B cell (primary cell): ENCODE data around the gene SRPX2. TPM values are rescaled to one million over a fixed set of nuclear protein-coding genes. Genes with fewer than 3 reads are reported as not detected.

Experiments used
- ATAC-seq: fragments of 200-7000 bp; cut with Tn5 transposase; one replicate; pipeline ENCODE4 v1.10.0; 2021; ENCODE audit warnings: low read depth, mild to moderate bottlenecking, moderate number of reproducible peaks, moderate library complexity
- CTCF ChIA-PET: fragments of 350-600 bp; sonication (Branson Sonifier 250); formaldehyde crosslinking; loops from one replicate; lab custom pipeline; 2021; ENCODE audit warnings: antibody characterized with exemption, inconsistent platforms; lab: Charles Lee
- POLR2A ChIA-PET: fragments of 350-600 bp; sonication (Branson Sonifier 250); formaldehyde crosslinking; loops from one replicate; lab custom pipeline; 2021; ENCODE audit warnings: antibody characterized with exemption; lab: Charles Lee
- DNase-seq: peaks from one replicate; pipeline ENCODE4 v3.0.0; 2013
- H2AFZ ChIP-seq: 2 replicates; pipeline ENCODE4 v1.6.1; 2012; ENCODE audit warnings: mild to moderate bottlenecking, low read depth, low read length; ENCODE audit not compliant: insufficient read depth, poor library complexity, severe bottlenecking
- H3K27ac ChIP-seq, 2 donors: 1 replicate in 1 of 2; 2 replicates in 1 of 2; pipeline ENCODE4 v1.5.1; 2012 to 2013; ENCODE audit warnings: low read length in 2 of 2, mild to moderate bottlenecking in 2 of 2, moderate library complexity in 1 of 2
- H3K27me3 ChIP-seq, 4 experiments: fragments of 200-600 bp in 1 of 4; sonication (generic) in 1 of 4; replicated peaks in 1 of 4; 1 replicate in 2 of 4; 2 replicates in 2 of 4; pipeline versions ENCODE4 v1.6.1 to v1.7.0; 2013 to 2016; ENCODE audit warnings: low read length in 3 of 4, mild to moderate bottlenecking in 2 of 4, mixed read lengths in 1 of 4, moderate library complexity in 1 of 4; ENCODE audit not compliant: insufficient read depth in 4 of 4, control insufficient read depth in 3 of 4; ENCODE audit errors: control extremely low read depth in 1 of 4
- H3K36me3 ChIP-seq, 2 experiments: replicated peaks in 1 of 2; 1 replicate in 1 of 2; 2 replicates in 1 of 2; pipeline versions ENCODE4 v1.6.1 to v1.7.1; 2013; ENCODE audit warnings: low read length in 1 of 2; ENCODE audit not compliant: insufficient read depth in 2 of 2, control insufficient read depth in 1 of 2; ENCODE audit errors: control extremely low read depth in 1 of 2, extremely low read depth in 1 of 2
- H3K4me1 ChIP-seq, 2 donors: fragments of 200-600 bp in 1 of 2; sonication (generic) in 1 of 2; 1 replicate in 1 of 2; 2 replicates in 1 of 2; pipeline versions ENCODE4 v1.5.1 to v1.6.1; 2013 to 2017; ENCODE audit warnings: low read length in 2 of 2; ENCODE audit not compliant: control insufficient read depth in 2 of 2, insufficient read depth in 2 of 2
- H3K4me2 ChIP-seq: replicated peaks from 2 replicates; pipeline ENCODE3; 2012; ENCODE audit warnings: mild to moderate bottlenecking, low read depth, low read length; ENCODE audit not compliant: poor library complexity, severe bottlenecking
- H3K4me3 ChIP-seq, 5 experiments: fragments of 200-600 bp in 1 of 5; sonication (generic) in 1 of 5; 1 replicate in 3 of 5; 2 replicates in 2 of 5; pipeline versions ENCODE4 v1.5.1 to v1.7.0; 2011 to 2016; ENCODE audit warnings: low read length in 4 of 5, mild to moderate bottlenecking in 4 of 5, low read depth in 2 of 5, control low read depth in 1 of 5, moderate library complexity in 1 of 5; ENCODE audit not compliant: insufficient read depth in 1 of 5; ENCODE audit errors: control extremely low read depth in 1 of 5, extremely low read depth in 1 of 5
- H3K79me2 ChIP-seq: fragments of 200-600 bp; sonication (generic); one replicate; pipeline ENCODE4 v1.6.0; 2016; ENCODE audit warnings: low read length; ENCODE audit not compliant: control insufficient read depth, insufficient read depth
- H3K9ac ChIP-seq: fragments of 200-600 bp; sonication (generic); 2 replicates; pipeline ENCODE4 v1.6.1; 2017; ENCODE audit warnings: mild to moderate bottlenecking, low read length, moderate library complexity
- H3K9me3 ChIP-seq, 3 donors: one replicate each; pipeline versions ENCODE4 v1.6.1 to v1.7.1; 2013; ENCODE audit warnings: low read length in 2 of 3; ENCODE audit not compliant: control insufficient read depth in 2 of 3, insufficient read depth in 1 of 3; ENCODE audit errors: control extremely low read depth in 1 of 3
- H4K20me1 ChIP-seq: 2 replicates; pipeline ENCODE4 v1.6.0; 2012; ENCODE audit warnings: mild to moderate bottlenecking, low read length; ENCODE audit not compliant: insufficient read depth, control insufficient read depth, poor library complexity, severe bottlenecking
- H3K27ac Mint-ChIP-seq: one replicate; pipeline ENCODE4 v1.8.0; 2021; ENCODE audit warnings: mixed read lengths
- H3K27me3 Mint-ChIP-seq: one replicate; pipeline ENCODE4 v1.8.0; 2021; ENCODE audit warnings: mixed read lengths
- H3K4me1 Mint-ChIP-seq: one replicate; pipeline ENCODE4 v1.8.0; 2021; ENCODE audit warnings: mixed read lengths
- H3K4me3 Mint-ChIP-seq: one replicate; pipeline ENCODE4 v1.8.0; 2021; ENCODE audit warnings: mixed read lengths
- H3K9me3 Mint-ChIP-seq: one replicate; pipeline ENCODE4 v1.8.0; 2022; ENCODE audit warnings: mixed read lengths; ENCODE audit not compliant: insufficient read depth
- EZH2 ChIP-seq: IDR thresholded peaks from 2 replicates; pipeline ENCODE4 v1.6.1; 2012; ENCODE audit warnings: borderline replicate concordance, low read depth, mild to moderate bottlenecking, moderate library complexity, low read length; ENCODE audit not compliant: insufficient read depth, poor library complexity, severe bottlenecking
- WGBS: methylation state at CpG from one replicate; pipeline ENCODE4 v1.1.5; 2013; ENCODE audit warnings: missing lambda C conversion rate; ENCODE audit not compliant: insufficient coverage; 5-methylcytosine and 5-hydroxymethylcytosine counted together
- intact Hi-C: fragments of 100-400 bp; cut with micrococcal nuclease; formaldehyde crosslinking; loops from one replicate; pipeline ENCODE4 v1.10.0; 2022
- polyA plus RNA-seq: library from polyadenylated mRNA; depleted of rRNA; stranded (reverse); fragments of >200 nt; gene quantifications from 2 replicates; pipeline ENCODE4 v1.2.3, GENCODE V29; 2012
- total RNA-seq, 2 donors: library from RNA; stranded (reverse); fragments of 120-200 nt in 1 of 2; gene quantifications; 1 replicate in 1 of 2; 2 replicates in 1 of 2; pipeline versions ENCODE4 v1.2.3 to v1.2.4, GENCODE V29; 2013 to 2022
- TF ChIP-seq, protein P1 (sequence below): fragments of 200-600 bp; IDR thresholded peaks from one replicate; pipeline ENCODE4 v1.8.0; 2022; ENCODE audit warnings: antibody characterized with exemption, mild to moderate bottlenecking

Gene SRPX2
- total and polyA plus RNA-seq, 2 donors (not counting 1 experiment from before 2014, with no cell fraction given), result not detected

DNA sequence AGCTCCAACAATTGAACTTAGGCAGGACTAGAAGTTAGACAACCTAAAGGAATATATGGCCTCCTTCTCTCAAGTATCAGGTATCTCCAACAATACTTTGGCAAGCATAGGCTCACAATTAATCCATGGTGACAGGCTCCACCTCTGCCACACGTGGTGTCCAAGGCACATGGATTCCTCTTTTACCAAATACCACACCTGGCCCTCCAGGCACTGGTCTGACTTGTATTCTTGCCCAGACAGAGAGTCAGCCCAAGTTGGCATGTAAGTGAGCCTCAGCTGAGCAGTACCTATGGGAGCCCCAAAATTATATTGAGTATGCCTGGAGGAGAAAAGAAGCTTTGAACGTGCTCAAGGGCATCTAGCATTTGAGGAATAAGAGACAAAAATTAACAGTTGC, 19.6 kb downstream of the SRPX2 start:
- no peak for DNase-seq
- 78% methylated on average over 1 of the region's 2 CpGs for whole genome bisulfite sequencing
- no peak overlapping the region for H2AFZ ChIP-seq
- H3K4me3 ChIP-seq, result no peak overlapping the region
- Mint-ChIP-seq H3K4me3 (no peak overlapping the region), H3K27ac (no peak overlapping the region), H3K4me1 (peaks cover 6% of the 10 kb centered on the region), H3K27me3 (peaks cover 13% of the 10 kb centered on the region), H3K9me3 (no peaks in the 10 kb centered on the region)
- H4K20me1 ChIP-seq, result no peaks in the 10 kb centered on the region
- H3K4me1 ChIP-seq, result no peaks in the 10 kb centered on the region
- POLR2A ChIA-PET, result no interaction called here
- no peaks in the 10 kb centered on the region for H3K36me3 ChIP-seq
- no peak for TF ChIP-seq EZH2
- TF ChIP-seq, protein P1, sequence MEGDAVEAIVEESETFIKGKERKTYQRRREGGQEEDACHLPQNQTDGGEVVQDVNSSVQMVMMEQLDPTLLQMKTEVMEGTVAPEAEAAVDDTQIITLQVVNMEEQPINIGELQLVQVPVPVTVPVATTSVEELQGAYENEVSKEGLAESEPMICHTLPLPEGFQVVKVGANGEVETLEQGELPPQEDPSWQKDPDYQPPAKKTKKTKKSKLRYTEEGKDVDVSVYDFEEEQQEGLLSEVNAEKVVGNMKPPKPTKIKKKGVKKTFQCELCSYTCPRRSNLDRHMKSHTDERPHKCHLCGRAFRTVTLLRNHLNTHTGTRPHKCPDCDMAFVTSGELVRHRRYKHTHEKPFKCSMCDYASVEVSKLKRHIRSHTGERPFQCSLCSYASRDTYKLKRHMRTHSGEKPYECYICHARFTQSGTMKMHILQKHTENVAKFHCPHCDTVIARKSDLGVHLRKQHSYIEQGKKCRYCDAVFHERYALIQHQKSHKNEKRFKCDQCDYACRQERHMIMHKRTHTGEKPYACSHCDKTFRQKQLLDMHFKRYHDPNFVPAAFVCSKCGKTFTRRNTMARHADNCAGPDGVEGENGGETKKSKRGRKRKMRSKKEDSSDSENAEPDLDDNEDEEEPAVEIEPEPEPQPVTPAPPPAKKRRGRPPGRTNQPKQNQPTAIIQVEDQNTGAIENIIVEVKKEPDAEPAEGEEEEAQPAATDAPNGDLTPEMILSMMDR, result no peak
- H3K79me2 ChIP-seq, result no peaks in the 10 kb centered on the region
- CTCF ChIA-PET, result interaction anchor here (1.6 to 2.5 kb wide), 2 partner anchors 8 to 105 kb away, joined by 5 to 7 read pairs; no protein-coding TSS in a partner anchor
- H3K9me3 ChIP-seq, result no peaks in the 10 kb centered on the region
- intact Hi-C loops, result no loop called here
- no peak overlapping the region for H3K4me2 ChIP-seq
- H3K27me3 ChIP-seq, result peaks cover 0 to under 1% (median 0%) of the 10 kb centered on the region in 4 experiments
- ATAC-seq, result no peak
- H3K27ac ChIP-seq, result no peak overlapping the region
- H3K9ac ChIP-seq, result no peak overlapping the region

DNA sequence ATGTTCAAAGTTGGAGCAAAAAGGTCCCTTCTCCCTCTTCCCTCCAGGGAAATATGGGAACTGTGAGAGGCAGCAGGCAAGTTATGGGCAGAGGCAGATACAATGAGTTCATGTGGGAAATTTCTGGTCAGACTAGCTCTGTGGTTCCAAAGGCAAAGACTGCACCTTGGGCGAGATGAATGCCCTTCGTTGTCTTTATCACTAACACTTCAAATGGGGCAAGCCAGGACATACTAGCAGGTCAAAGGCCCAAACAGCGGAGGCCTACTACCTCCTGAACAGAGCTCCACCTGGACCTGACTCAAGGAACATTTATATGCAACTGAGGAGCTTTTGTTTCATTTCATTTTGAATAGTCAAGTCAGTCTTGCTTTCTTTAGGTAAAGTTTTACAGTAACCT, 29.0 kb downstream of the SRPX2 start:
- intact Hi-C loops, result no loop called here
- ATAC-seq (no peak), DNase-seq (no peak)
- Mint-ChIP-seq H3K27ac (no peak overlapping the region), H3K9me3 (no peaks in the 10 kb centered on the region), H3K4me1 (peaks cover 13% of the 10 kb centered on the region), H3K4me3 (no peak overlapping the region), H3K27me3 (no peaks in the 10 kb centered on the region)
- Histone ChIP-seq H3K9ac (no peak overlapping the region), H3K79me2 (no peaks in the 10 kb centered on the region), H3K36me3 (no peaks in the 10 kb centered on the region), H3K9me3 (no peaks in the 10 kb centered on the region), H3K4me3 (no peak overlapping the region), H3K27me3 (peaks cover 0 to 2% (median 1%) of the 10 kb centered on the region in 4 experiments), H4K20me1 (no peaks in the 10 kb centered on the region), H2AFZ (no peak overlapping the region), H3K27ac (no peak overlapping the region), H3K4me1 (peaks cover 16% of the 10 kb centered on the region in 2 donors), H3K4me2 (no peak overlapping the region)
- CTCF ChIA-PET, result interaction anchor here (1.0 to 7.0 kb wide), 3 partner anchors 13 to 160 kb away, joined by 6 to 60 read pairs (median 53); no protein-coding TSS in a partner anchor
- TF ChIP-seq, protein P1, result no peak
- no peak for TF ChIP-seq EZH2
- WGBS, result no CpG with 5 or more reads among the region's 3 CpGs
- POLR2A ChIA-PET, result no interaction called here
